Tongue (tissue), 2 donors: Measurements from ENCODE around the gene PNPLA3. TPM values are rescaled to one million over a fixed set of nuclear protein-coding genes. Genes with fewer than 3 reads are reported as not detected.

Source experiments
- DNase-seq: peaks from one replicate; pipeline ENCODE4 v3.0.0-alpha.2; 2015
- total RNA-seq: library from RNA; depleted of rRNA; stranded (reverse); fragments of >200 nt; gene quantifications from one replicate; pipeline ENCODE4 v1.2.3, GENCODE V29; 2014

PNPLA3 gene
- total RNA-seq, 1 donor from 2014 or later = 0.51 TPM

- DNase-seq = no peak
These were observed 2.1 kb downstream of the PNPLA3 start for GRCh38 chr22:43925433-43926348.

DNA sequence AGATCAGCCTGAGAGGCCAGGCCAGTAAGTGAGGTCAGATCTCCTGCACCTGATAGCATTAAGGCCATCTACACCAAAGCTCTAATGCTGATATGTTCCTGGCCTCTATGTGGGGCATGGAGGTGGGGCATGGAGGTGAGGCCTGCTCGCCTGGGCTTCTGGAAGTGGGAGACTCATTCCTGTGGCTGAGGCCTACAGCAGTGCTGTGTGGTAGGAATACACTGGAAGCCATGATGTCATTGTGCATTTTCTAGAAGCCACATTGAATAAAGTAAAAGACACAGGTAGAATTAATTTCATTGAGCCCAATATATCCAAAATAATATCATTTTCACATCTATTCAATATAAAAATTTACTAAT is 2.7 kb downstream of the PNPLA3 start:
- no peak for DNase-seq

DNA sequence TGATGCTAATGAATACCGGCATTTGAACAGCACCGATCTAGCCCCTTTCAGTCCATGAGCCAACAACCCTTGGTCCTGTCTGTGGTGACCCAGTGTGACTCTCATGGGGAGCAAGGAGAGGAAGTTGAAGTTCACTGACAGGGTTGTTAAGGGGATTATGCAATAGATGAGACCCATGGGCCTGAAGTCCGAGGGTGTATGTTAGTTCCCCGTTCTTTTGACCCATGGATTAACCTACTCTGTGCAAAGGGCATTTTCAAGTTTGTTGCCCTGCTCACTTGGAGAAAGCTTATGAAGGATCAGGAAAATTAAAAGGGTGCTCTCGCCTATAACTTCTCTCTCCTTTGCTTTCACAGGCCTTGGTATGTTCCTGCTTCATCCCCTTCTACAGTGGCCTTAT is 4.9 kb downstream of the PNPLA3 start:
- DNase-seq = no peak

DNA sequence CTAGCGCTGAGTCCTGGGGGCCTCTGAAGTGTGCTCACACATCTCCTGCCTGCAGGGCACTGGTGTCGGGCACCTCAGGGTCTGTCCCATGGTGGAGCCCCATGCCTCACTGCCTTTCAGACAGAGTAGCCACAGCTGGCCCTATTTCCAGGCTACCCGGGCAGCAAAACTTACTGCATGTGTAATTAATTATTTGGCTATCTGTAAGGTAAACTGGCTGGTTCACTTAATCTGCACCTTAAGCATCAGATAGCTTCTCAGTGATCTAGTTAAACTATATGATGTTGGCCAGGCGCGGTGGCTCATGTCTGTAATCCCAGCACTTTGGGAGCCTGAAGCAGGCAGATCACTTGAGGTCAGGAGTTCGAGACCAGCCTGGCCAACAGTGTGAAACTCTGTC is 5.3 kb downstream of the PNPLA3 start:
- DNase-seq = no peak

DNA sequence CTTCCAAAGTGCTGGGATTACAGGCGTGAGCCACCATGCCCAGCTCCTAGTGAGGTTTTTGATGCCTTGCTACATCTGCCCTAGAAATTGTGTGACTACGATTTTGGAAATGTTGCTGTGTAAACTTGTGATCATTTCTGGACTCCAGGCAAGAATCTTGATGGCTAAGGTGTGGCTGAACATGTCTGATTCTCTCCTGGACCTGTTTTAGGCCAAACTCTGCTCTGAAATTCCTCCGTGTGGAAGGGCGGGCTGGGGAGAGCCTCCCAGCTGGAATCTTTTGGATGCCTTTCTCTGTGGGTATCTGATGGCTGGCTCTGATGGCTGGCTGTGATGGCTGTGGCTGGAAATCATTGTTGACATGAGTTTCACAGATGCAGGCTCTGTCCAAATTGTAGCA is 8.2 kb downstream of the PNPLA3 start:
- DNase-seq = no peak

GRCh38 chr22:43941449-43941848 is 17.8 kb downstream of the PNPLA3 start:
- DNase-seq = no peak

DNA sequence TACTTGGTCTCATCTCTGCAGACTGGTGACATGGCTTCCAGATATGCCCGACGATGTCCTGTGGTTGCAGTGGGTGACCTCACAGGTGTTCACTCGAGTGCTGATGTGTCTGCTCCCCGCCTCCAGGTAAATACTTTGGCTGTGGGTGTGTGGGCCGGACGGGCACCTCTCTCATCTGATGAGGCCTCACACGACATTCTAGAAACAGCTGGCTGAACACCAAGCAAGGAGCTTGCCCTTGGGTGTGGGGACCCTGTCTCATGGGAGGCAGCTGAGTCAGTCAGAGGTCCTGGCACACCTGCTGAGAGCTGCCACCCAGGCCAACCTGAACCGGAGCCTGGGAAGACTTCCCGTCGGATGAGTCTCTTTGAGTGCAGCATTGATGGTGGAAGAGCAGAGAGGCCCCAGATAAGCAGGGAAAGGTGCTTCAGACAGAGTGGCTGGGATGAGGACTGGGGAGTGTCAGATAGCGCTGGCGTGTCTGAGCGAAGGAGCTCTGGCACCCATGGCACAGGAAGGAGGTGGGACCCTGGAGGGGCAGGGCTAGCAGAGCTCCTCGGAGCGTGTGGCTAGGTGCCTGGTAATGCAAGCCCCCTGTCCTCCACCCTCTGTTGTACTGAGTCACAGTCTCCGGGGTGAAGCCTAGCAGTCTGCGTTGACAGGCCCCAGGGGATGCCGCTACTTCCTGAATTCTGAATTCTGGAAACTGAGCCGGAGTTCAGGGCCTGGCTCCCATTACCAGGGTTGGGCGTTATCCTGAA is 21.2 kb downstream of the PNPLA3 start:
- DNase-seq = no peak

DNA sequence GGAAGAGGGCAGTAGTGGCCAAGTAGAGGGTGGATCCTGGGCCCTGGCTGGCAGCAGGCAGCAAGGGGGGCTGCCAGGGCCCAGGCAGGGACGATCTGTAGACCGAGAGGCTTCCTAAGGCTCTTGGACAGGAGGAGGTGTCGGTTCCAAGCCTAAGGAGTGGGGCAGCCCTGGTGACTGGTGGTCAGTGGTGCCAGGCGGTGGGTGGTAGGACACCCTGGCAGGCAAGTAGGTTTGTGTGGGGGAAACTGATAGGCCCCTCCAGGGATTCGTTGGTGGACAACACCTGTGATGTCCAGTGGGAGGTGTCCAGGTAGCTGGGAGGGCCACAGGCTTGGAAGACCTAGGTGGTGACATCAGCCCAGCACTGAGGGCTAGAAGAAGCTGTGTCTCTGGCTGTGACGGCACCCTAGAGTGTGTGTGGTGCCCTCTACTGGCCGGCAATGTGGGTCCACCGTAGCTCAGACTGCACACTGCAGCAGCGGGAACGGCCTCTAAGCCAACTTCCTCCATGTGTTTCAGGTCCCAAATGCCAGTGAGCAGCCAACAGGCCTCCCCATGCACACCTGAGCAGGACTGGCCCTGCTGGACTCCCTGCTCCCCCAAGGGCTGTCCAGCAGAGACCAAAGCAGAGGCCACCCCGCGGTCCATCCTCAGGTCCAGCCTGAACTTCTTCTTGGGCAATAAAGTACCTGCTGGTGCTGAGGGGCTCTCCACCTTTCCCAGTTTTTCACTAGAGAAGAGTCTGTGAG is 22.2 kb downstream of the PNPLA3 start:
- DNase-seq = peak; percentile 52

GRCh38 chr22:43946384-43946667 is 22.7 kb downstream of the PNPLA3 start:
- no peak for DNase-seq

DNA sequence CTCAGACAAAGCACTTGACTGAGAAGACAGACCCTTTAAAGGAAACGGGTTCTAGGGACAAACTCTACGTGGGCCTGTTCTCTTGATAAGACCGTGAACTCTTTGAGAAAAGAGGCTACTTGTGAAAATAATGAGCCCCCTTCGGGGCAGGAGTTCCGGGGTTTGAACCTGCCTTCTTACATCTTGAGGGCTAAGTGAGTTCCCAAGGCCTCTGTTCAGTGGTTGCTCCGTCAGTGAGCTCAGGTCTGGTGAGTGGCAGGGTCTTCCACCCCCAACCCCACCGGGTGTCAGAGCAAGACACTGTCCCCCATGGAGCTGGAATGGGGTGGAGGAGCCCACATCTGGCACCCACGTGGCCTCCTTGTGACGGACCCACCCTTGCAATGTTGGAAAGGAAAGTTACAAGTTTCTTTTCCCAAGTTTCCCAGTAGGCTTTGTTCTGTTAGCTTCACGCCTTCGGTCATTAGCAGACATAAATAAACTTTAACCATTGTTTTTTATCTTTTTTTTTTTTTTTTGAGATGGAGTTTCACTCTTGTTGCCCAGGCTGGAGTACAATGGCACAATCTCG is 25.3 kb downstream of the PNPLA3 start:
- no peak for DNase-seq

DNA sequence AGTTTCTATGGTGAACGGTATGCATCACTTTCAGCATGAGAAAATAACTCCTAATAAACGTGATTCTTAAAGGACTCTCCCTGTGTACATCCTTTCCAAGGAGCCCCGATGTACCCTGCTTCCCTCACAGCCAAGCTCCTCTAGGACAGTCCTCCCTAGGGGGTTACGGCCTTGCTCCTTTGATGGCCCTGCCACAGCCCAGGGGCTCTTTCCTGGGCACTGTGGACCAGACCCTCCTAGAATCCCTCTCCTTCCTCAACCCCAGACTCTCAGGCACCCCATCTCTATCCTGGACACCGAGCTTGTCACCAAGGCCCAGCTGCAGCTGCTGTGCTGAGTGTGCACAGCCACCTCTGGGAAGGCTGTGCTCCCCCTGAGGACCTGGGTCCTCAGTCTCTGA is 27.8 kb downstream of the PNPLA3 start:
- no peak for DNase-seq

- no peak for DNase-seq
These were observed 28.4 kb downstream of the PNPLA3 start for GRCh38 chr22:43951966-43952365.

DNA sequence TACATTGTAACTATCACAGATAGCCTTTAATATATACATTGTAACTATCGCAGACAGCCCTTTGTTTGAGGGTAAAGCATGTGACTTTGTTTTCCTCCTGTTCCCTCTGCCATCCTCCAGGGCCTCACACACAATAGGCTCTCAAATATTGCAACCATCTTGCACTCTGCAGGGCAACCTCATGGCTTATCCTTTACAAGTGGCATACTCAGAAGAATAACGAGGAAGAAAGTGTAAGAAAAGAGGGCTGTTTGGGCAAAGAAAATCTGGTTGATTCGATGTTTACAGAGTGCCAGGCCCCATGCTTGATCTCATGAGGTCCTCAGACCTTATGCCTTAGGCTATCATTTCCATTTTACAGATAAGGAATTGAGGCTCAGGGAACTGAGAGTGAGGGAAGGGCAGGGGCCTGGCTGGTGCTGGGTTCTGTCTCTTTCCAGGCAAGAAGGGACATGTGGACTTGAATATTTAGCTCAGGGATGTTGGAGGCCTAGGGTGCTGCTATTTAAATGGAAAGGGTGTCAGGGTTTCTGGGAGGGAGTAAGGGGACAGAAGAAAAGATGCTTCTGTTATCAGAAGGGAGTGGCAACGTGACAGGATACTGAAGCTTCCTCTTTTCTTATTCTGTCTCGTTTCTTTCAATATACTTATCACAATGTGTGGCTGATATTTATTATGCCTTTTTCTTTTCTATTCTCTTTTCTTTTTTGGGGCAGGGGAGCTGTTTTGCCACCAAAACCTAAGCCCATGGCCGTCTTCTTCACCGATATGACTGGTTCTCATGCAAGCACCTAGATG is 30.6 kb downstream of the PNPLA3 start:
- no peak for DNase-seq

- peak; percentile 97 for DNase-seq
These were observed 31.7 kb downstream of the PNPLA3 start, which contains the start of gene SAMM50 for GRCh38 chr22:43955040-43955882. Gene SAMM50 (plus strand): TSS chr22:43955442. CDS start chr22:43955578, 136 bp downstream.

DNA sequence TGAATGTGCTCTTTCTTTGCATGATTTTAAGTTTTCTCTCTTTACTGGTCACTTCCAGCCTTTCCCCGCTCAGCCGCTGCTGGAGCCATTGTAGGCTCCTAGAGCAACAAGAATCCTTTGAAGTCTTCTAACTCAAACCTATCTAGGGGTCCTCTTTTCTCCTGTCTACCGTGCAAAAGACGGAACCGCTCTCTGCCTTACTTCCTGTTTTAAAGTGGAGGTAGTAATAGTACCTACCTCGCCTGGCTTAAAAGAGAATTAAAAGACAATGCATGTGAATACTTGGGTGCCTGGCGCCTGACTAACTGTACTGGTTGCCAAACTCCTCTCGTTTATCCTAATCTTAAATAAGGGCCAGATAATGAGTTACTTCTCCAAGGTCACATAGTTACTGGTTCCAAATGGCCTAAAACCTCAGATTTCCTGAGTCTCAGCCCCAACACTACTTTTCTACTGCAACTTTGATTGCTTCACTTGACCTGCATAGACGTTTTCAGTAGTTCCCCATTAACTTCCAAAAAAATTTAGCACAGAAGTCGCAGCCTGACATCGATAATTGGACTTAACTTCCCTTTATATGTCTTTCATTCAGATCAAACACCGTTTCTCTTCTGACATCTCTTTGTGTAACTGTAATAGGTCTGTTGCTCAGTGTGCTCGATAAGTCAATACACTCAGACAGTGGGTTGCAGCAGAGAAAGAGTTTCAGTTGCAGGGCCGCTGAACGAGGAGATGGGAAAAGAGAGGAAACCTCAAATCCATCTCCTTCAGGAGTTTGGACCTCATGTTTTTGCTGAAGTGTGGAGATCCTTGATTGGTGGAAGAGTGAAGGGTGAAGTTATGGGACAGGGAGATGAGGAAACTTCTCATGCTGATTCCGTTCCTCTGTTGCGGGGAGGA is 32.5 kb downstream of the PNPLA3 start:
- no peak for DNase-seq

DNA sequence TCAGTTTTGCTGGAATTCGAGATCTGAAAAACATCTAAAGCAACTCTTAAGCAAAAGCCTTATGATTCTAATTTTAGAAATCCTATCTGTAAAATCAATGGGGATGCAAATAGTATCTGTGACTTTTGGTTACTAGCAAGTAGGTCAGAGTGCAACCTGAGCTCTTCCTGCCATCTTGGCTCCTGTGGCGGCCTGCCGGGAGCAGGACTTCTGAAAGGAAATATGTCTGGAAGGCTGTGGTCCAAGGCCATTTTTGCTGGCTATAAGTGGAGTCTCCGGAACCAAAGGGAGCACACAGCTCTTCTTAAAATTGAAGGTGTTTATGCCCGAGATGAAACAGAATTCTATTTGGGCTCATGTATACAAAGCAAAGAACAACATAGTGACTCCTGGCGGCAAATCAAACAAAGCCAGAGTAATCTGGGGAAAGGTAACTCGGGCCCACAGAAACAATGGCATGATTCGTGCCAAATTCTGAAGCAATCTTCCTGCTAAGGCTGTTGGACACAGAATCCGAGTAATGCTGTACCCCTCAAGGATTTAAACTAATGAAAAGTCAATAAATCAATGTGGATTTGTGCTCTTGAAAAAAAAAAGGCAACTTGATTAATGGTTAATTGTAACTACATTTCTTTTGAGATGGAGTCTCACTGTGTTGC is 33.3 kb downstream of the PNPLA3 start:
- DNase-seq = no peak

DNA sequence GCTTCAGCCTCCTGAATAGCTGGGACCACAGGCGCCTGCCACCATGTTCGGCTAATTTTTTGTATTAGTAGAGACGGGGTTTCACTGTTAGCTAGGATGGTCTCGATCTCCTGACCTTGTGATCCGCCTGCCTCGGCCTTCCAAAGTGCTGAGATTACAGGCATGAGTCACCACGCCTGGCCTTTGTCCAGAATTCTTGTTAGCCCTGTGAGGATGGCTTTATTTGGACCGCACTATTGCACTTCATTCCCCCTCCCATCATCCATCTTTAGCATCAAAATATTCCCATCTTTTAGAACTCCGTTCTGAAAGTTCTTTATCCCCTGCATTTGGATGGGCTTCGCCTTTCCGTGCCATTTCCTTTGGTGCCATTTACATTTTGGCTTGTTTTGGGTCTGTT is 34.3 kb downstream of the PNPLA3 start:
- DNase-seq = no peak

GRCh38 chr22:43964314-43964857 is 40.8 kb downstream of the PNPLA3 start:
- no peak for DNase-seq

GRCh38 chr22:43967069-43967468 is 43.5 kb downstream of the PNPLA3 start:
- DNase-seq = no peak
